Bronchial smooth muscle cell (primary cell): Measurements from ENCODE around the gene ZSCAN25. TPM values are rescaled to one million over a fixed set of nuclear protein-coding genes. Genes with fewer than 3 reads are reported as not detected.

ENCODE experiments used
- total RNA-seq: library from RNA; depleted of rRNA; stranded (reverse); fragments of >200 nt; gene quantifications from 2 replicates; pipeline ENCODE4 v1.2.1, GENCODE V29; 2014

Gene ZSCAN25
- 9.1 and 11.0 TPM in 2 replicates for total RNA-seq

DNA sequence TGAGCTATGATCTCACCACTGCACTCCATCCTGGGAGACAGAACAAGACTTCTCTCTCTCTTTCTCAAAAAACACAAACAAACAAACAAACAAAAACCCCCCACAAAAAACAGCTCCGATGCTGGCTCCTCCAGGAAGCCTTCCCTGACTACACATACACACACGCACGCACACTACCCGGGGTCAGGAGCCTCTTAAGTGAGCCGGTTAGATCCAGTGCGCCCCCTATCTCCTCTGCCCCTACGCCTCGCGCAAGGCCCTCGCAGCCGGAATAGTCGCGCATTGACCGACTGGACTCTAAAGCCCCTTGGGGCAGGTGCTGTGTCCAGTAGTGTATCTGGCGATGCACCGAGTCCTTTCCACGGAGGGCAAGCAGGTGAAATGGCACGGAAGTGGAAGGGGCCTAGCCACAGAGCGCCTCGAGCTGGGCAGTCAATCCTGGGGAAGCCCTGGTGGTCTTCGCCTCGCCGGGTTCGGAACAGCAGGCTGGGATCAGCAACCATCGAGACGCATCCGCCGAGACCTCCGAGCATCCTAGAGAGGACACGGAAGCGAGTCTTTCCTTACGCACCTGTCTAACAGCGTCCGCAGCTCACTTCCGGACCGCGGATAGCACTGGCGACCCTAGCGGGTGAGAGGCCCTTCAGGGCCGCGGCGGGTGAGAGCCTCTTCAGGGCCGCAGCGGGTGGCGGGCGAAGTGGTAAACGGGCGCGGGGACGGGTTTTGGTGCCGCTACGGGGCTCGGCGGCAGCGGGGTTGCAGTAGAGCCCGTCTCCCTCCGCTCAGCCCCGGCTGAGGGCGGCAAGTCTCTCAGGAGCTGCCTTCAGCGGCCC lies at the start of gene ZSCAN25:
Gene ZSCAN25 (plus strand): TSS at position 588 of the 833 bp plus-strand sequence. CDS start 2,661 bp downstream, outside the sequence.

DNA sequence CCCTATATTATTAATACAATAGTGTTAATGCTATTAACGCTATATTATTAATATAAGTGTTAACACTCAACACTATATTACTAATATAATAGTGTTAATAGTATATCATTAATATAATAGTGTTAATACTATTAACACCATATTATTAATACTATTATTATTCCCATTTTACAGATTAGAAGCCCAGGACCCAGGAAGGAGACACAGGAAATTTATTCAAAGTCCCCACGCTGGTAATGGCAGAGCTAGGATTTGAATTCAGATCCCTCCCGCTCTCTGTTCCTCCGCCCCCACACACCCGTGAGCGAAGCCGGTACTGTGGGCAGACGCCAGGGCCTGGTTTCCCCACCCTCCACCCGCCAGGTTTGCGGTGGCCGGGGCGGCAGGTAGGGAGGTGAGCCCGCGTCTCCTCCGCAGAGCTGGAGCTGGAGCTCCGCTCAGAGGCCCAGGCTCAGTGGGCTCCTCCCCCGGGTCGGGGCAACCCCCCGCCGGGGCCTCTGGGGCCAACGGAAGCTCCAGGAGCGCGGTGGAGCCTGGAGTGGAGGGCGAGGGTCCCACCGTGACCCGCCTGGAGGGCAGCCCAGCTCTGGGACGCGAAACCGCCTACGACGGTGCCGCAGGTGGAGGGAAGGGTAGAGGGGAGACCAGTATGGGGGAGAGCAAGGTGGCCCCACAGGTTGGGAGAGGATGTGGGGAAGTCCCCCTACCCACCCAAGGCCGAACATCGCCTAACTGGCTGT lies 18.8 kb upstream of the ZSCAN25 start, which contains the start of gene TMEM225B:
Gene TMEM225B (plus strand): TSS at position 506 of the 740 bp plus-strand sequence. CDS start 6,122 bp downstream, outside the sequence.

DNA sequence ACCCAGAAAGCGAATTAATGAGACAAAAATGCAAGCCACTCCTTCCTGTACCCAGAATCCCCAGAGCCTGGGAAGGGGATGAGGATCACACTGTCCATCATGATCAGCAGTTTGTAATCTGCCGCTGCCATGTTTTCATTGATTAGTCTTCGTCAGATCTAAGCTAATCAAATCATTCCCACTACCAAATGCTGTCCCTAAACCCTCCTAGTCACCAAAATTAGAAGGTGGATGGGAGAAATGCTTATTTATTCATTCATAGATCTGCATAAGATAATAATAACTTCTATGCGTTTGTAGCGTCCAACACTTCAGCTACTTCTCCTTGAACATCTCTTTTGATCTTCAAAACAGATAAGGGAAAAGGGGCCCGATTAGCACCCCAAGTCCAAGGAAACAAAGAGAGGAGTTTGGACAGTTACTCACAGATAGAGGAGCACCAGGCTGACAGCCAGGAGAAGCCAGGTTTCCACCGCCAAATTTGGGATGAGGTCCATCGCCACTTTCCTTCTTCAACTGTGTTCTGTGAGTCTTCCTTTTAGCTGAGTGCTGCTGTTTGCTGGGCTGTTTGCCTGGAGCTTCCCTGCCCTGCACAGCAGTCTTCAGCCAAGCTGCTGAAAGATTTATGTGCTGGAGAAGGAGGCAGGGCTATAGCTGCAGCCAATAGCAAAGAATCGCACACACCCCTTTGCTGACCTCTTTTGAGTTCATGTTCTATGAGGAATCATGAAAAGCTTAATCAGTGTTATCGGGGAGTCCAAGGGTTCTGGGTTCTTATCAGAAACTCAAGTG lies 62.9 kb downstream of the ZSCAN25 start, which contains the start of gene CYP3A5:
Gene CYP3A5 (minus strand): TSS at position 597 of the 792 bp plus-strand sequence. CDS start 100 bp downstream, at position 497.

Other genes with a start within 250 kb of the ZSCAN25 start
- 603 and 610 TPM in 2 replicates for gene ARPC1B, start 242.2 kb upstream of the ZSCAN25 start, total RNA-seq
- gene PDAP1, start 208.3 kb upstream of the ZSCAN25 start, total RNA-seq, result 29.8 and 31.1 TPM in 2 replicates
- gene BUD31, start 208.0 kb upstream of the ZSCAN25 start, total RNA-seq, result 104 and 151 TPM in 2 replicates
- gene PTCD1, start 178.1 kb upstream of the ZSCAN25 start, total RNA-seq, result 6.3 and 6.6 TPM in 2 replicates
- gene CPSF4, start 178.0 kb upstream of the ZSCAN25 start, total RNA-seq, result 26.5 and 27.6 TPM in 2 replicates
- gene ATP5MF, start 150.8 kb upstream of the ZSCAN25 start, total RNA-seq, result 201 and 565 TPM in 2 replicates
- 4.7 and 5.4 TPM in 2 replicates for gene ZNF789, start 144.1 kb upstream of the ZSCAN25 start, total RNA-seq
- gene ZNF394, start 116.7 kb upstream of the ZSCAN25 start, total RNA-seq, result 19.7 and 21.1 TPM in 2 replicates
- gene ZKSCAN5, start 112.3 kb upstream of the ZSCAN25 start, total RNA-seq, result 8.7 and 10.7 TPM in 2 replicates
- gene FAM200A, start 64.8 kb upstream of the ZSCAN25 start, total RNA-seq, result 8.0 and 8.4 TPM in 2 replicates
- 38.6 and 43.2 TPM in 2 replicates for gene ZNF655, start 58.3 kb upstream of the ZSCAN25 start, total RNA-seq
- 1.3 and 1.5 TPM in 2 replicates for gene TMEM225B, start 18.7 kb upstream of the ZSCAN25 start, total RNA-seq
- gene CYP3A5, start 63.0 kb downstream of the ZSCAN25 start, total RNA-seq, result 3.1 and 3.9 TPM in 2 replicates
- 0.34 and 1.1 TPM in 2 replicates for gene CYP3A7, start 118.2 kb downstream of the ZSCAN25 start, total RNA-seq
- gene CYP3A4, start 167.2 kb downstream of the ZSCAN25 start, total RNA-seq, result not detected in 2 replicates
- gene CYP3A43, start 211.1 kb downstream of the ZSCAN25 start, total RNA-seq, result not detected in 2 replicates